ENCODE results near the gene GAP43.
"Not testable (repeated sequence)": the region's sequence is repeated elsewhere in the genome, so short reads cannot be mapped to it uniquely, and the experiment has no call there.

GAP43 gene

DNA sequence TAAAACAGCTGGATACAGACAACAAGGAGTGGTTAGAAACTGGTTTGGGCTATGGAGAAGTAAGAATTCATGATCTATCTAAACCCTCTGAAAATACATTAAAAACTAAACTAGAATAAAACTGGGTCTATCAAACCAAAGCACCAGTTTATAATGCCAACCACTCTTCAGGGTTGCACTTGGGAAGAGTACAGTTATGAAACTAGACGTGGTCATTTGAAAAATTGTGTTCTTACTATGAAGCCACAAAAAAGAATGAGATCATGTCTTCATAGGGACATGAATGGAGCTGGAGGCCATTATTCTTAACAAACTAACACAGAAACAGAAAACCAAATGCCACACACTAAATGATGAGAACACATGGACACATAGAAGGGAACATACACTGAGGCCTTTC is 103.8 kb downstream of the GAP43 start:
- no peaks in the 10 kb centered on the region for H3K36me3 ChIP-seq (ENCODE audit: control insufficient read depth, insufficient read depth, low read length)
- no peaks in the 10 kb centered on the region for H3K27me3 ChIP-seq (replicated peaks; ENCODE audit: control insufficient read depth, insufficient read depth, low read length)
- H3K4me3 ChIP-seq (replicated peaks; ENCODE audit: low read depth, low read length): no peak overlapping the region
- TF ChIP-seq, protein P1, sequence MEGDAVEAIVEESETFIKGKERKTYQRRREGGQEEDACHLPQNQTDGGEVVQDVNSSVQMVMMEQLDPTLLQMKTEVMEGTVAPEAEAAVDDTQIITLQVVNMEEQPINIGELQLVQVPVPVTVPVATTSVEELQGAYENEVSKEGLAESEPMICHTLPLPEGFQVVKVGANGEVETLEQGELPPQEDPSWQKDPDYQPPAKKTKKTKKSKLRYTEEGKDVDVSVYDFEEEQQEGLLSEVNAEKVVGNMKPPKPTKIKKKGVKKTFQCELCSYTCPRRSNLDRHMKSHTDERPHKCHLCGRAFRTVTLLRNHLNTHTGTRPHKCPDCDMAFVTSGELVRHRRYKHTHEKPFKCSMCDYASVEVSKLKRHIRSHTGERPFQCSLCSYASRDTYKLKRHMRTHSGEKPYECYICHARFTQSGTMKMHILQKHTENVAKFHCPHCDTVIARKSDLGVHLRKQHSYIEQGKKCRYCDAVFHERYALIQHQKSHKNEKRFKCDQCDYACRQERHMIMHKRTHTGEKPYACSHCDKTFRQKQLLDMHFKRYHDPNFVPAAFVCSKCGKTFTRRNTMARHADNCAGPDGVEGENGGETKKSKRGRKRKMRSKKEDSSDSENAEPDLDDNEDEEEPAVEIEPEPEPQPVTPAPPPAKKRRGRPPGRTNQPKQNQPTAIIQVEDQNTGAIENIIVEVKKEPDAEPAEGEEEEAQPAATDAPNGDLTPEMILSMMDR (IDR thresholded peaks at IDR 0.05; ENCODE audit: insufficient read depth, low read length, poor library complexity, severe bottlenecking): no peak
- no peak for DNase-seq (ENCODE audit: extremely low read depth, insufficient read length)

DNA sequence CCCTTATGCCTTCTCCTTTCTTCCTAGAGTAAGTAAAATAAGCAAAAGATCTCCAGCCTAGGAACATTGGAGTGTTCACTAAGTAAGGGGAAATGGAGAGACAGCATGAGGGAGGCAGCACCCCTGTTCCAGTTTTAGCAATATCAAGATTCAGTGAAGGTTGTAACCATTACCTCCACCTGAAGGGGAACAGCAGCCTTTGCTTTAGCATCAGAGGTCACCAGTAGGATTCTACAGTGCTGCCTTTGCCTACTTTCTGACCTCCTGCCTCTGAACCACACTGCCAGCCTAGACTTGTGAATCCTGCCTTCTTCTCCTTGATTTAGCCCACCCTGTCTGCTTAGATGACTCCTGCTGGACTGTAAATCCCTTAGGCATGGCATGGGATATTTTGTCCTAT is 104.7 kb downstream of the GAP43 start:
- no peaks in the 10 kb centered on the region for H3K27me3 ChIP-seq (replicated peaks; ENCODE audit: control insufficient read depth, insufficient read depth, low read length)
- TF ChIP-seq, protein P1 (IDR thresholded peaks at IDR 0.05; ENCODE audit: insufficient read depth, low read length, poor library complexity, severe bottlenecking): no peak
- no peak for DNase-seq (ENCODE audit: extremely low read depth, insufficient read length)
- H3K4me3 ChIP-seq (replicated peaks; ENCODE audit: low read depth, low read length): no peak overlapping the region
- no peaks in the 10 kb centered on the region for H3K36me3 ChIP-seq (ENCODE audit: control insufficient read depth, insufficient read depth, low read length)

DNA sequence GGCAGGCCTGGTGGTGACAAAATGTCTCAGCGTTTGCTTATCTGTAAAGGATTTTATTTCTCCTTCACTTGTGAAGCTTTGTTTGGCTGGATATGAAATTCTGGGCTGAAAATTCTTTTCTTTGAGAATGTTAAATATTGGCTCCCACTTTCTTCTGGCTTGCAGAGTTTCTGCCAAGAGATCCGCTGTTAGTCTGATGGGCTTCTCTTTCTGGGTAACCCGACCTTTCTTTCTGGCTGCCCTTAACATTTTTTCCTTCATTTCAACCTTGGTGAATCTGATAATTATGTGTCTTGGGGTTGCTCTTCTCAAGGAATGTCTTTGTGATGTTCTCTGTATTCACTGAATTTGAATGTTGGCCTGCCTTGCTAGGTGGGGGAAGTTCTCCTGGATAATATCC is 113.0 kb downstream of the GAP43 start:
- H3K36me3 ChIP-seq (ENCODE audit: control insufficient read depth, insufficient read depth, low read length): not testable (repeated sequence)

DNA sequence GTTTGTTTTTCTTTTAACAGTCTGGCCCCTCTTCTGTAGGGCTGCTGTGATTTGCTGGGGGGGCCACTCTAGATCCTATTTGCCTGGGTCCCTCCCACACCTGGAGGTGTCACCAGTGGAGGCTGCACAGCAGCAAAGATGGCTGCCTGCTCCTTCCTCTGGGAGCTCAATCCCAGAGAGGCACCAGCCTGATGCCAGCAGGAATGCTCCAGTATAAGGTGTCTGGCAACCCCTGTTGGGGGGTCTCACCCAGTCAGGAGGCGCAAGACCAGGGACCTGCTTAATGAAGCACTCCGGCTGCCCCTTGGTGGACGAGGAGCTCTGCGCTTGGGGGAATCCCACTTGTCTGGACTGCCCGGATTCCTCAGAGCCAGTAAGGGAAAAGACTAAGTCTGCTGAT is 118.3 kb downstream of the GAP43 start:
- no peak overlapping the region for H3K4me3 ChIP-seq (replicated peaks; ENCODE audit: low read depth, low read length)
- no peaks in the 10 kb centered on the region for H3K36me3 ChIP-seq (ENCODE audit: control insufficient read depth, insufficient read depth, low read length)
- TF ChIP-seq, protein P1 (IDR thresholded peaks at IDR 0.05; ENCODE audit: insufficient read depth, low read length, poor library complexity, severe bottlenecking): no peak
- DNase-seq (ENCODE audit: extremely low read depth, insufficient read length): no peak
- H3K27me3 ChIP-seq (replicated peaks; ENCODE audit: control insufficient read depth, insufficient read depth, low read length): no peaks in the 10 kb centered on the region

More for the DNA sequence above, 113.0 kb downstream of the GAP43 start:
- not testable (repeated sequence) for H3K4me3 ChIP-seq (replicated peaks; ENCODE audit: low read depth, low read length); H3K27me3 ChIP-seq (replicated peaks; ENCODE audit: control insufficient read depth, insufficient read depth, low read length); DNase-seq (ENCODE audit: extremely low read depth, insufficient read length)

DNA sequence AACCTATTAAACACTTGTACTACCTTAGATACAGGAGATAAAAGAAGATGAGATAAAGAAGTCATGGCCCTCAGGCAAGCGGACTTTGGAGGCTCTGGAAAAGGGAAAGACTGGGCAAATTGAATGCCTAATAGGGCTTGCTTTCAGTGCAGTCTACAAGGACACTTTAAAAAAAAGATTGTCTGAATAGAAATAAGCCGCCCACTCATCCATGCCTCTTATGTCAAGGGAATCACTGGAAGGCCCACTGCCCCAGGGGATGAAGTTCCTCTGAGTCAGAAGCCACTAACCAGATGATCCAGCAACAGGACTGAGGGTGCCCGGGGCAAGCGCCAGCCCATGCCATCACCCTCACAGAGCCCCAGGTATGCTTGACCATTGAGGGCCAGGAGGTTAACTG is 121.2 kb downstream of the GAP43 start:
- H3K27me3 ChIP-seq (replicated peaks; ENCODE audit: control insufficient read depth, insufficient read depth, low read length); DNase-seq (ENCODE audit: extremely low read depth, insufficient read length); H3K4me3 ChIP-seq (replicated peaks; ENCODE audit: low read depth, low read length); H3K36me3 ChIP-seq (ENCODE audit: control insufficient read depth, insufficient read depth, low read length): not testable (repeated sequence)

DNA sequence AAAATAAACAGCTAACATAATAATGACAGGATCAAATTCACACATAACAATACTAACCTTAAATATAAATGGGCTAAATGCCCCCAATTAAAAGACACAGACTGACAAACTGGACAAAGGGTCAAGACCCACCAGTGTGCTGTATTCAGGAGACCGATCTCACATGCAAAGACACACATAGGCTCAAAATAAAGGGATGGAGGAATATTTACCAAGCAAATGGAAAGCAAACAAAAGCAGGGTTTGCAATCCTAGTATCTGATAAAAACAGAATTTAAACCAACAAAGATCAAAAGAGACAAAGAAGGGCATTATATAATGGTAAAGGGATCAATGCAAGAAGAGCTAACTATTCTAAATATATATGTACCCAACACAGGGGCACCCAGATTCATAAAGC is 129.7 kb downstream of the GAP43 start:
- not testable (repeated sequence) for H3K4me3 ChIP-seq (replicated peaks; ENCODE audit: low read depth, low read length); H3K27me3 ChIP-seq (replicated peaks; ENCODE audit: control insufficient read depth, insufficient read depth, low read length); DNase-seq (ENCODE audit: extremely low read depth, insufficient read length); H3K36me3 ChIP-seq (ENCODE audit: control insufficient read depth, insufficient read depth, low read length)

DNA sequence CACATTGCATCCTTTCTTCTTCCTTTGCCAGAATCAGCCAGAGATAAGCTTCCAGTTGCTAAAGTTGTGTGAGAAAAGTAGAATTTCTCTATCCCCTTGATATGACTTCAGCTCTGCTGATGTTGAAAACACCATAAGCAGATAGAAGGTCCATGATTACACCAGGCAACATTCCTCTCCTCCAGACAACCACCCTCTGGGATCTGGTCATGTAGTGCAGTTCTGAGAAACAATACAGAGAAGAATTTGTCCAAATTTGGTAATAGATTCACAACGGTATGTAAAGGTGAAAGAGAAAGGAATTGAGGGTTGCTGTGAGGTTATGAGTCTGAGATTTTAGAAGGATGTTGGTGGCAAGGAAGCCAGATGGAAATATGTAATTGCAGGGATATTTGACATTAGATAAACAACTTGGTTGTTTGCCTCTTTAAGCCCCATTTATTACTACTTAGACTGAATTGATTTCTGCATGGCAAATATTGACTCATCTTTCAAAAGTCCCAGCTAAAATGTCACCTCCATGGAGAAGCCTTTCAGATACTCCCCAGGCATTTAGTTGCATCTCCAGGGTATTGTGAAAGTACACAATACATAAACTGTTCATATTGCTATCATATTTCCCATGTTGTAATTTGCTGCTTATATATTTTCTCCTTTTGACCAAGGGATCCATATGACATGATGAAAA is 134.9 kb downstream of the GAP43 start:
- Histone ChIP-seq H3K4me3 (replicated peaks; ENCODE audit: low read depth, low read length) (no peak overlapping the region), H3K27me3 (replicated peaks; ENCODE audit: control insufficient read depth, insufficient read depth, low read length) (no peaks in the 10 kb centered on the region), H3K36me3 (ENCODE audit: control insufficient read depth, insufficient read depth, low read length) (no peaks in the 10 kb centered on the region)
- no peak for DNase-seq (ENCODE audit: extremely low read depth, insufficient read length)
- TF ChIP-seq, protein P1 (IDR thresholded peaks at IDR 0.05; ENCODE audit: insufficient read depth, low read length, poor library complexity, severe bottlenecking): no peak
